ENCODE measurements around the gene BIRC3.
"Not testable (repeated sequence)": the region's sequence is repeated elsewhere in the genome, so short reads cannot be mapped to it uniquely, and the experiment has no call there.

BIRC3 gene

GRCh38 chr11:102296757-102297156 lies 20.5 kb upstream of the BIRC3 start:
- not testable (repeated sequence) for DNase-seq

GRCh38 chr11:102300837-102301236 lies 16.4 kb upstream of the BIRC3 start:
- DNase-seq = not testable (repeated sequence)

GRCh38 chr11:102302241-102302640 lies 15.0 kb upstream of the BIRC3 start:
- no peak for DNase-seq

- DNase-seq = no peak
These were observed 12.6 kb upstream of the BIRC3 start for GRCh38 chr11:102304686-102305085.

- DNase-seq = no peak
These were observed 11.8 kb upstream of the BIRC3 start for GRCh38 chr11:102305352-102306047.

- no peak for DNase-seq
These were observed 11.2 kb upstream of the BIRC3 start for GRCh38 chr11:102306048-102306597.

GRCh38 chr11:102306817-102307726 lies 10.2 kb upstream of the BIRC3 start:
- no peak for DNase-seq

GRCh38 chr11:102307727-102308038 lies 9.6 kb upstream of the BIRC3 start:
- no peak for DNase-seq

GRCh38 chr11:102309621-102310541 lies 7.4 kb upstream of the BIRC3 start:
- no peak for DNase-seq

GRCh38 chr11:102312667-102313066 lies 4.6 kb upstream of the BIRC3 start:
- no peak for DNase-seq

- DNase-seq = no peak
These were observed 3.9 kb upstream of the BIRC3 start for GRCh38 chr11:102313238-102313940.

GRCh38 chr11:102314784-102315183 lies 2.5 kb upstream of the BIRC3 start:
- no peak for DNase-seq

GRCh38 chr11:102316346-102316904 lies 859 bp upstream of the BIRC3 start:
- DNase-seq = no peak

GRCh38 chr11:102317768-102318103 lies 452 bp downstream of the BIRC3 start:
- DNase-seq = no peak

- no peak for DNase-seq
These were observed 1.2 kb downstream of the BIRC3 start for GRCh38 chr11:102318469-102318868.

- DNase-seq = no peak
These were observed 2.3 kb downstream of the BIRC3 start for GRCh38 chr11:102319544-102319943.

GRCh38 chr11:102320188-102320587 lies 2.9 kb downstream of the BIRC3 start:
- no peak for DNase-seq

GRCh38 chr11:102320679-102321078 lies 3.4 kb downstream of the BIRC3 start:
- no peak for DNase-seq

- no peak for DNase-seq
These were observed 5.3 kb downstream of the BIRC3 start for GRCh38 chr11:102322560-102322959.

GRCh38 chr11:102323542-102324251 lies 6.4 kb downstream of the BIRC3 start:
- DNase-seq = no peak

- no peak for DNase-seq
These were observed 7.8 kb downstream of the BIRC3 start for GRCh38 chr11:102325088-102325487.
